ENCODE data around the gene ERC2.

ERC2 gene

DNA sequence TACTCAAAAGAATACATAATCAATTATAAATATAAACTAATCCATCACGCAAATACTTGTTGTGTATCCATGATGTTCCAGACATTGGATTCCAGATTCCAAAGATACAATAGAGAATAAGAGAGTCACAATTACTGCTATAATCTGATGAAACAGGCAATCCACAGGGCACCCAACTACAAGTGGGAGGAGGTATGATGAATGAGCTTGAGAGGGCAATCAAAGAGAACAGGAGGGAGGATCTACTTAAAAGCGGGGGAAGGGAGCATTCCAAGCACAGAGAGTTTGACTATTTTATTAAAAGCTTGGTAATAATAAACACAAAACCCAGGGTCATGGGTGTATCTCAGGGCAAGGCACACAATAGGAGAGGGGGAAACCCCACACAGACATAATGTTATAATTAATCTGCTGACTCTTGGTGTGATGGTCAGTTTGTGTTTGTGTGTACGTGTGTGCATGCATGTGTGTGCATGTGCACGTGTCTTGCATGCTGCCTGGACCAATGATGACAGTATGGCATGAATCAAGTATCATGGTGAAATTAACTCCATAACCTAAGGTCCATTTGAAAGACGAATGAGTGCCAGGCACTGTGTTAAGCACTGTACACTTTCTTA is 655.8 kb downstream of the ERC2 start:
- DNase-seq, result no peak

DNA sequence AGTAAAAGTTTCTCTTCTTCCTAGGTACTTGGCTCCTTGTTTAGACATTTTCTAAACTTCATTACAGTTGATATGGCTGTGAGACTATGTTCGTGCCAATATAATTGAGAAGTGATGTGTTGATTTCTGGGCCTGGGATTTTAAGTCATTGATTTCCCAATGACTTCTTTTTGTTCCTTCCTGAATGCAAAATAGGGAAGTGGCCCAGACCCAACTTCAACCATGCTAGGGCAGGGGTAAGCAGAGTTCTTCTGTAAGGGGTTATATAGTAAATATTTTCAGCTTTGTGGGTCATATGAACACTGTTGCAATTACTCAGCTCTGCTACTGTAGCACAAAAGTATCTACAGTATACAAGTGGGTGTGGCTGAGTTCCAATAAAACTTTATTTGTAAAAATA is 661.1 kb downstream of the ERC2 start:
- no peak for DNase-seq

DNA sequence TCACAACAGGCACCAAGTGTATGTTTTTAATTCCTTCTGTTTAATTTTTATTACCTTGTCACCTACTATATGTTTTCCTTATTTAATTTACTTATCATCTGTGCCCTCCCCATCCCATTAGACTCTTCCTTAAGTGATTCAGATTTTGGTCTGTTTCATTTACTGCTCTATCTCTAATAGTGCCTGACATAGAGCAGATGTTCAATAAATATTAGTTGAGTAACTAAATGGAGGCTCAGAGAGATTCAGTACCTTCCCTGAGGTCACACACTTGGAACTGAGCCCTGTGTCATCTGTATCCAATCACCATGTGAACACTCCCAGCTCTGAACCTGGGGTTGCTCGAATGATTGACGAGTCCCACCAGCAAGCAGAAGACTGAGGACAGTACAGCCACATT is 663.1 kb downstream of the ERC2 start:
- DNase-seq, result no peak

DNA sequence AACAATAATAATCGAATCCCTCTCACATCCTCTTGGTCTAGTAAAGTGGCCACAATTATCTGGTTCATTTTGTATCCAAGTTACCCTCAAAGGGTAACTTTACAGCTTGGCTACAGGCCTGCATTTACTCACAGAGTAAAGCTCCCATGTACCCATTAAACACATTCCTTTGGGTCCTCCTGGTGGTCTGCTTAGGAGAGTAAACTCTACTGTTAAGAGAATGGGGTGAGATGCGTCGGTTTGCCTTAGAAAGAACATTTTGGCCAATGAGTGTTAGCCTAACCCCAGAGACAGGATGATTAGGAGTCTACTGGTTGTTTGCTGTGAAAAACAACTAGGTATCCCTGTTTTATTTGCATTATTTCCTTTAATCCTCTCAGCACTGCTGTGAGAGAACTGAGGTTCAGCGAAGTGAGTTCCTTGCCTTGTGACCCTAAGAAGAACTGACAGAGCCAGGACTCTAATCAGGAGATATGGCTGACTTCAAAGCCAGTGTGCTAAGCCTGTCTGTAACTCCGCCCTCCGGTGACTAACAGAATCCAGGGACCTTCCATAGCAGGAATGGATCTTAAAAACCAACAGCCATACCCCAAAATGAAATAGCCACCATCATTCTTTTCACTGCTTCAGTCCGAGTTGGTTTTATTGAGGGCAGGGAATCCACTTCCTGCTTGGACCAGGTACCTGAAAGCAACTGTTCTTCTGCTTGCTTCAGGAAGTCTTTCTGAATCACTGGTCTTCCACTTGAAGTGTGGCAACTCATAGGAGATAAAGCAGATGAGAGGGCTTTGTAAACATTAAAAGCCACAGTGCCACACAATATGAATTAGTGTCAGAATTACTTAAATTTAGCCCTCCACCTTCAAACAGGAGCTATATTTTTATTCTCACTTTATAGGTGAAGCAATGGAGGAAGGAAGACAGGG is 663.8 kb downstream of the ERC2 start:
- no peak for DNase-seq

DNA sequence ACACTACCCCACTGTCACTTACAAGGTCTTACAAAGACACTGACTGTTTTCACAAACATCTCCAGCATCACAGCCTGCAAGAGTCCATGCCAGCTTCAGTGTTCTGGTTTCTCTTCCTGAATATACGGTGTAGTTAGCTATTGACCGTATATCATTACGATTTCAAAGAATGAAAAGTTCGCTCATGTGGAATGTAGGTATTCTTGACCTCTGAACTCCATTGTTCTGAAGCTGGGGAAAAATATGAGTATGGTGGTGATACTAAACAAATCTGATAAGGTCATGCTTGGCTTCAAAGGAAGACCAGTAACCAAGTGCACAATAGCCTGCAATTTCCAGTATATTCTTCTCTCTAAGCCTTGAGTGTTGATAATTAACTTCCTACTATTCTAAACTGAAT is 665.5 kb downstream of the ERC2 start:
- no peak for DNase-seq

DNA sequence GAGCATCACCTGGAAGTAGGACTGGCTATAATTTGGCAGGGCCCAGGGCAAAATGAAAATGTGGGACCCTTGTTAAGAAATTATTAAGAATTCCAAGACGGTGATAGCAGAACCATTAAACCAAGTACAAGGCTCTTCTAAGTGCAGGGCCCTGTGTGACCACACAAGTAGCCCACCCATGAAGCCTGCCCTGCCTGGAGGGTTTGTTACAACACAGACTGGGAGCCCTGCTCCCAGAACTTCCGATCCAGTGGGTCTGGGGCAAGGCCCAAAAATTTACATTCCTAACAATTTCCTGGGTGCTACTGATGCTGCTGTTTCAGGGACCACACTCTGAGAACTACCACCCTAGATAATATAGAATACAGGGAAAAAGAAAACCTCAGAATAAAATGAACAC is 666.6 kb downstream of the ERC2 start:
- DNase-seq, result no peak

DNA sequence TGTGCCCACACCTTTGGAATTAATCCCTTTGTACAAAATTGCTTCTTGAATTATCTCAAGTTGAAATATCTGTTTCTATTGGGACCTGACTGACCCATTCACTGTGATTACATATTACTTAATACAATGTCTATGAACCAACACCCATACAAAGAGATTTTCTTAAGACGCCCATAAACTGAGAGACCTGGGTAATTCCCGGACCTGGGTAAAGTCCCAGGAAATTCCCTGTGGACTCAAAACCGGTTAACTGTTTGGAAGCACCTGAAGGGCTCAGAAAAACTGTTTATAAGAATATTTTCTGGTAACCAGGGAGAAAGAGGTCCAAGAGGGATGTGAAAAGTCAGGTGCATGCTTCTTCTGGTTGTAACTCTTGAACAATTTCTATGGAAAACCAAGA is 667.2 kb downstream of the ERC2 start:
- no peak for DNase-seq

DNA sequence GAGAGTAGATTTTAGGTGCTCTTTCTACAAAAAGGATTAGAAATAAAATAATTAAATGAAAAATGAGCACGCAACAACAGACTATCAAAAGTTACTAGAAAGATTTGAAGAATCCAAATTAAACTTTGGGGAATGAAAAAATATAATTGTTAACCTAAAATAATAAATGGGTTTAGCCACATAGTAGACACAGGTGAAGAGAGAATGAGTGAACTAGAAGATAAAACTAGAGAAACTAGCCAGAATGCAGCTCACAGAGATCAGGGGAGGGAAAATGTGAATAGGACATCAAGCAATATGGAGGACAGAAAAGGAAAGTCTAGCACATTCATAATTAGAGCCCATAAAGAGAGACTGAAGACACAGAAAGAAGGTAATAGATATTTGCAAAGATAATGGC is 670.5 kb downstream of the ERC2 start:
- DNase-seq, result no peak

DNA sequence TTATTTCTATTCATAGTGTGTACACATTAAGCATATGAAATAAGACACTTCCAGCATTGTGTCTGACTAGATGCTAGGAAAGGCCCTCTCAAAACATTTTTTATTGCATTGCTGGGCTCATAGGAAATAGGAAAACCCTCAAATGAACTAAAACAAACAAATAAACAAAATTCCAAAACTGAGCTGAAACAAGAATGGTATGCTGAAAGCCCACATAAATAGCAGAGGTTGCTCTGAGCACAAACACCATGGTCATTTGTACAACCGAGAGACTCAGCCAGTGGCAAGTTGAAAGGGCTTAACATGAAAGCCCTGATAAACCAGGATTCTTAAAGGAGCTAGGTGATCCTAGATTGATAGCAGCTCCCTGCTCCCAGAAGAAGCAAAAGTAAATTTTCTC is 671.2 kb downstream of the ERC2 start:
- no peak for DNase-seq

DNA sequence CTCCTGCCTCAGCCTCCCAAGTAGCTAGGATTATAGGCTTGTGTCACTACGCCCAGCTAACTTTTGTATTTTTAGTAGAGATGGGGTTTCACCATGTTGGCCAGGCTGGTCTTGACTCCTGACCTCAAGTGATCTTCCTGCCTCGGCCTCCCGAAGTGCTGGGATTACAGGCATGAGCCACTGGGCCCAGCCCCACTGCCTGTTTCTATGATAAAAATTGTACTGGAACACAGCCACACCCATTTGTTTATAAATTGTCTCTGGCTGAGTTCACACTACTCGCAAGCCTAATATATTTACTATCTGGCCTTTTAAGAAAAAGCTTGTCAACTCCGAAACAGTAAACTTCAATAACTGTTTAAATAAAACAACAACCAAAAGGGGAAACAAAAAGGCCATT is 671.7 kb downstream of the ERC2 start:
- DNase-seq, result no peak

DNA sequence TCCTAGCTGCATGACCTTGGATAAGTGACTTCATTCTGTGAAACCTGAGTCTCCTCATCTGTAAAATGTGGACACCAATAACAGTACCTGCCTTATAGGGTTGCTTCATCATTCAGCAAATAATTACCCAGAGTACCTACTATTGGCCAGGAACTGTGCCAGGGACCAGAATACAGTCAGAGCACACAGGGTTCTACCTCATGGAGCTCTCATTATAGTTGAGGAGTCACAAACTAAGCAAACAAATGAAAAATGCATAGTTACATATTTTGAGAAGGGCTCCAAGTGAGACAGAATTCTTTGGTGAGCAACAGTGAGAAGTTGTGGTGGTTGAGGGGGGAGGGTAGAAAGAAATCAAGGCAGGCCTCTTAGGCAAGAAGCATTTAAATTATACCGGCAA is 672.5 kb downstream of the ERC2 start:
- DNase-seq, result no peak

DNA sequence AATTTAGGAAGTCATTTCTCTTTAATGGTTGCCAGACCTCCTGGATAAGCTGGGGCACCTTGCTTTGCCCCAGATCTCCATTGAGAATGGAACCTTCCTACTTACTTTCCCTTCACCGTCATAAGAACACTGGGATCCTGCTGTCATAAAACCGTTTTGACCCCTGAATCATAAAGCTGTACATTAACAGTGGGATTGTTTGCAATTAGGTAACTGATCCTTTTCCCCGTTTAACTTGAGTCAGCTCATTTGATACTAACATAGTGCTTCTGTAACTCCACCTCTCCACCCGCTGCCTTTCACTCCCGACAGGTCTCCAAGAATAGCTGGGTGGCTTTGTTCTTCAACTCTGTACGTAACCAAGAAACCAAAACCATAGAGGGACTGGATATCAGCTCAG is 673.0 kb downstream of the ERC2 start:
- DNase-seq, result no peak

DNA sequence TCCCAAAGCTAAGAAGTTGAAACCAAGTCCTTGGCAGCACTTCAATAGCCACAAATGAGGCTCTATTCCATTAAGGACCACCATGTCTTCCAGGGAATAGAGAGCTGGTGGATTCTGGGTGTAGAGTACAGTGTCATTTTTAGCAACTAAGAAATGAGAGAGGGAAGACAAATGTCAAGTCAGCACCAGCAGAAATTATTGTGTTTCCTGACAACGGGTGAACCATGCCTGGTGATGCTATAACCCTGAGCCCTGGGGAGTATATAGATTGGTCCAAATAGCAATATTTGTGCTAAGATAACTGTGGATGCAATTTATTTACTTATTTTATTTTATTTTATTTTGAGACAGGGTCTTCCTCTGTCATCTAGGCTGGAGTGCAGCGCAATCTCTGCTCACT is 675.5 kb downstream of the ERC2 start:
- DNase-seq, result no peak

DNA sequence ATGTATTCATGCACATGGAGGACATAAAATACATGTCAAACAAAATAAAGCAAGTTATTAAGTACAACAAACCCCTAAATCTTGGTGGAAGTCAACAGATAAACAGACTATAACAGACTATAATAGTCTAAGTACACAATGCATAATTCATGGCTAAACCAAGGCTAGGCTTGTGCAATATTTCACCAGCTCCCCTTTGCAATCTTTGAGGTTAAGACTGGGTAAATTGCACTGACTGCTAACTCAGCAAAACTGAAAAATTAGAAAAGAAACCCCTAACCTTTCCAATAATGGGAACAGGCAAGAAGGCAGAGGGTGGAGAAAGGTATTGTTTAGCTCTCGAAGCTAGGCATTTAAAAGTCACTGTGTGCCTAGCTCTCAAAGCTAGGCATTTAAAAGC is 676.3 kb downstream of the ERC2 start:
- DNase-seq, result no peak

DNA sequence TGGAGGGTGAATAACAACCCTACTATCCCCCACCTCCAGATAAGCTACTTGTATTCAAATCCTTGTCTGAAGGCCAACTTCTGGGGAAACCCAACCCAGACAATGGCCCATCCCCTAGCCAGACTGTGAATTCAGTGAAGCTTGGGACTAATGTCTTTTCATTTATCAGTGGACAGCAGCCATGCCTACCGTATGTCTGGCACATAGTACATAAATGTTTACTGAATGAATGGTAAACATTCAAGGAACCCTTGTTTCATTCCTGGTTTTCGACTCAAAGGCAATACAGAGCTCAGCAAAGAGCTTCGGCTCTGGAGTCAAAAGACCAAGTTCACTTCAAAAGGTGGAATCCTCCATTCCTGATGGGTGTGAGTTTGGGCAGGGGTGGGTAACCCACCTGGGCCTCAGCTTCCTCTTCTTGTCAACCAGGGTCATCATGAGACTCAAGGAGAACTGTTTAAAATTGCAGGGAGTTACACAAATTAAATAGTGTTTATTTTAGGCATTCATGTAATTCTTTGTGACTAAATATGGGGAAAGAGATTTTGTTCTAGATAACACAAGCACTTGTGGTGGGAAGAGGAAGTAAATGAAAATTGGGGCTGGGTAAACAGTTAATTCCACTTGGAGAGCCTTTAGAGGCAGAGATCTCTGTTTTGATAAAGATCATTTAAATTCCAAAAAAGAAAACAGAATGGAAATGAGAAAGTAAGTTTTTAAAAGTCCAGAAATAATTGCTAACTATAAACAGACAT is 677.5 kb downstream of the ERC2 start:
- DNase-seq, result no peak

DNA sequence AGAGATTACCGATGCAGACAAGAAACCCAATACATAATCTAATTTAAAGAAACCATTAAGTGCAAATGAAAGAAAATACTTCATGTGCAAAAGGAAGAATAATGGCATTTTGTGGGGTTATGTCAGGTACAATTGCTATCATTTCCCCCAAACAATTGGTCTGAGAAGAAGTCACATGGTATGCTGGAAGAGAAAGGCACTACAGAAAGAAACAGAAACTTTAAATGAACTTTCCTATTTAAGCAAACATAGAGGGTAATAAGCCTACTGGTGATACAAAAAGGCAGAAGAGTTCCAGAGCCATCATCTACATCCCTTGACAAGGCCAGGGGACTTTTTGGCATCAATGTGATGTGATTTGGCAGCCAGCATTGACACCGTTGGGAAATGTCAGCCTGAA is 678.8 kb downstream of the ERC2 start:
- no peak for DNase-seq

DNA sequence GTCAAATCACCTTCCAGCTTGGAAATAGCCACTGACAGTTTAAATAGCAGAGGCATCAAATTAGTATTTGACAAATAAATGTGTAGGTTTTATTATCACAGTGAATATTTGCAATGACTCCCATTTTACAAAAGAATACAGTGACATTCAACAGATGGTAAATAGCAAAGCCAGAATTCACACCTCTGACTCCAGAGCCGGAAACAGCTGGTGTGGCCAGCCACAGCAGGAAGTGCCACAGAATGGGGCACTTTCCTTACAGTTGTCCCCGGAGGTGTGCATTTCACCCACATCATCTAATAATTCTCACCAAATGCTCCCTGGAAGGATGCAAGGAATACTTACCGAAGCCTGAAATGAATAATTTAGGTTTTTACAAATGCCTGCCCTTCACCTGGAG is 685.5 kb downstream of the ERC2 start:
- no peak for DNase-seq

DNA sequence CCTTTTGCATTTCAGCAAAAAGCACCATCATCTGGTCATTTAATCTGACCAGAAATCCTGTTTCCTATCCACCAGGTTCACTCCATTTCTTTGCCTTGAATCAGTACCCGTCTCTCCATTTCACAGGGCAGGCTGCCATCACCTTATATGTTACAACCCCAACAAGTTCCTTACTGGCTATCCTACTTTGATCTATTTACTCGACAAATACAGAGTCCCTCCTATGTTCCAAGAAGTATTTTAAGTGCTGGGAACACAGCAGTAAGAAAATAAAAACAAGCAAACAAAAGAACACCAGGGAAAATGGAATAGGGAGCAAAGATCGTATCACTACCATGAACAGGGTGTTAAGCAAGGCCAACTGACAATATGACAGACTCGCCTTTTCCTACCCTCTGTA is 685.9 kb downstream of the ERC2 start:
- DNase-seq, result no peak

DNA sequence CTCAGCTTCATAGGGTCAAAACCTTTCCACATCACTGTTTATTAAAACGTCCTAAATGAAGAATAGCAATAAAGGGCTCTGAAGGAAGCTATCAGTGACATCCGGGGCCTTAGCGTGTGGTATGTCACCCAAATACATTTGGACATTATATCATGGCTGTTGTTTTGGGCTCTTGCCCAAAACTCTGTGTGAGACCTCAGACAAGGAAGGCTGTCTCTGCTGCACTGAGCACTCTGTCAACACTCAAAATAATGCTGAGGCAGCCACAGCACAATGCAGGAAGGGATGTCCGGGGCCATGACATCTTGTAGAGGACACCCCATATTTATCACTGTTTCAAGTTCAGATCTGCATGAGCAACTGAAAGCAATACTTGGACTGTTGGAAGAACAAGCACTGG is 687.4 kb downstream of the ERC2 start:
- no peak for DNase-seq

DNA sequence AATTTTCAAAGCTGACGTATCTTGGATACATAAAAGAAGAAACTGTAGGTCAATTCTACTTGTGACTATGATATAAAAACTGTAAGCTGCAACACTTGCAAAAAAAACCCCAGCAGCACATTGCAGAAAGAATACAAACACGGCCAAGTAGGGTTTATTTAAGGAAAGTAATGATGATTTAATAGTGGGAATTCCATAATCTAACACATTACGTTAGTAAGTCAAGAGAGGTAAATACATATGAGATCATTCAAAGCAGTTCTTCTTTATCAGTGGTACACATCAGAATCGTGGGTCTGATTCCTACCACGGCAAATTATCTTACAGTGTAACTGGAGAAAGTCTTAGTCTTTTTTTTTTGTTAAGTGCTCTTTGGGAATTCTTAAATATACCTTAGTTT is 688.7 kb downstream of the ERC2 start:
- no peak for DNase-seq

DNA sequence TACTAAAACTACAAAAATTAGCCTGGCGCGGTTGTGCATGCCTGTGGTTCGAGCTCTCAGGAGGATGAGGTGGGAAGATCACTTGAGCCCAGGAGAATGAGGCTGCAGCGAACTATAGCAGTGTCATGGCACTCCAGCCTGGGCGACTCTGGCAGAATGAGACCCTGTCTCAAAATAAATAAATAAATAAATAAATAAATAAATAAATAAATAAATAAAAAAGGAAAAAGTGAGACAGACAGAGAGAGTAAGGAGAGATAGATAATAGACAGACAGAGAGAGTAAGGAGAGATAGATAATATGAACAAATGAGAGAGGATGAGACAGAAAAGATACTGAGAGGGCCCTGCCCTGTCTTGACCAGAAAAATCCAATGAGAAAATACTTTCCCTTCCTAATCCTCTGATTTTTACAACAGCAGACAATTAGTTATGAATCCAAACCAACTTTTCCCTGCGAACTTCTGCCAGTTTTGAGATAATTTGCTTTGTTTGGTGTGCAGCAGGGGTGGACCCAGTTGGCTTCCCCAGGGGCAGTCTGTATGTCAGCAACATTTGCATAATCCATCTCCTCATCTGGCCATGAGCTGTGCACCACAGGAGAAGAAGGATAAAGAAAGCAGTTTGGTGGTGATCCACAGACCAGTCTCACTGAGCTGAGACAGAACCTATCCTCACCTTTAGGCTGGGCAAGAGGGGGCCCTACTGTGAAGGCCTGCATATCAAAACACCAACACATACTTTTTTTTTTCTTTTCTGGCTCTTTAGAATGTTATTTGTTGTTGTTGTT is 692.7 kb downstream of the ERC2 start:
- DNase-seq, result no peak

DNA sequence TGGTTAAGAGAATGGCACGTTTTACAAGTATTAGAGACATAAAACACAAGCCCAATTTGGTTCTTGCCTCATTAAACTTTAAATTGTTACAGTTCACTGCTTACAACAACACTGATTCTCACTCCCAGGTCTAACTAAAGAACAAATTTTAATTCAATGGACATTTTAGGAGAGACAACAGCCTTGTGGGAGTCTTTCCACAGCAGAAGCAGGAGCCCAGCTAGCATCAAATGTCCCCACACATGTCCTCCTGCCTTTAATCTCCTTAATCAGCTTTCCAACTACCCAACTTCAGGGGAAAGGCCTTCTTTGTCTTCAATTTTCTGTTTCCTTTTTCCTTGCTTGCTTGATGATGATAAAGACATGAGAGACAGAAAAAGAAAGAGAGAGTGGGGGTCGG is 693.4 kb downstream of the ERC2 start:
- no peak for DNase-seq

DNA sequence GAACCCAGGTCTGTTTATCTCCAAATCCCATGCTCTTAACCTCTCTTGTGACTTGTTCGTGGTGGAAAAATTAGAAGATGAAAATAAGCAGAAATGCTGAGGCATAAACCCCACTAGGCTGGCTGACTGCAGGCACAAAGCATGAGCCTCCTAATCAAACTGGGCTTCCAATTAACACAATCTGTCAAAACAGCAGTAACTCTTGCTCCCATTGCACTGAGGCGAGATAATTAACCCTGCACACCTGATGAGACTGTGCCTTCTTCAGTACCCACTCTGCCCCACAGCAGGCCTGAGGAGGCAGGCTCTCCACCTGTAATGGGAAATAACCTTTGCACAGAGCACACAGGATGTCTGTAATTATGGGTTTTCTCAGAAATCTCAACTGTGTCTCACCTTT is 696.8 kb downstream of the ERC2 start:
- DNase-seq, result no peak
